HG03442 (cell line): ENCODE results near the gene EMILIN1.
A peak's percentile ranks its signal among the peaks of the same experiment; 100 is the strongest.

Experiments used
- ATAC-seq: cut with Tn5 transposase; IDR thresholded peaks from one replicate; pipeline ENCODE4 v1.9.1; 2021; ENCODE audit warnings: mild to moderate bottlenecking, moderate library complexity; ENCODE audit not compliant: unreplicated experiment

EMILIN1 gene

DNA sequence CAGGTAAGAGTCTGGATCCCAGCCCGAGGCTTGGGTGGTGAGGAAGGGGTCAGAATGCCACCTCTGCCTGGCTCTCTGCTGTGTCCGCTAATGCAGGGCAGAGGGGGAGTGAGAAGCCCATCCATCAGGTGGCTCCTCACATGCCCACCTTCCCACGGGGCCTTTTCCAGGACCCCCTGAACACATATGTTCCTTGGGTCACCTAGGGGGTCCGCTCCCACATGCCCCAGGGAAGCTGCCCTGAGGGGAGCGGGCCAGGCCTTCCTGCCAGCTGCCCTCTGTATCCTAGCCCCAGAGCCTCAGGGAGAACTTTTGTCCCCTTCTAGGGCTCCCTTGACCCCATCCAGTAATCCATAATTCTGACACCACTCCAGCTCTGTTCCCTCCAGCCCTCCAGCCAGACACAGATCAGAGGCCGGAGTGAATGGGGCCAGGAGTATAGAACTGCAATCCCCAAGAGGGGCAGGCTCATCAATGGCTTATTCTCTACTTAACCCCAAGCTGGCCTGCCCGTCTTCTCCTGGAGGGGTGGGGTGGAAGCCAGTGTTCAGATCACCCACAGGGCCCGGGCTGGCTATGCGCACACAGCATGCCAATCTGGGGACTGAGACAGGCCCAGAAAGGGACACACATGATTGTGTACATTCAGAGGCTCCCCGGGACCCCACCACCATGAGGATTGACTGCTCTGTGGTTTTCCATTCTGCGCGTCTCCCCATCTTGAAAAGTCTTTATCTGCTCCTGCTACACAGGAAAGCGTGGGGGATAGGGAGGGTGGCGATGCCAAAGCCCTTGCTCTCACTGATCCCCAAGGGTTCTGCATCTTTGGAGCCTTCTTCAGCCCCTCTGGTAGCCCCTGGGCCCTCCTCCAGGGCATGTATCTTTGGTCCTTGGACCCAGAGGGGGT lies 1.1 kb downstream of the EMILIN1 start:
- ATAC-seq = no peak

DNA sequence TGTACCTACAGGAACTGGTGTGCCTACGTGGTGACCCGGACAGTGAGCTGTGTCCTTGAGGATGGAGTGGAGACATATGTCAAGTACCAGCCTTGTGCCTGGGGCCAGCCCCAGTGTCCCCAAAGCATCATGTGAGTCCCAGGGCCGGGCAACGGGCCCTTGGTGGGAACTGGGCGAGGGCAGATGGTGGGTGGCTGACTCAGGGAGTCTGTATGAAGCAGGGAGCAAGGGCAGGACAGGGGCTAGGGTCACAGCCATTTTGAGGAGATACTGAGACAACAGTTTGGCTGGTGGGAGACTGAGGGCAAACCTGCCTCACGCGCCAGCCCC lies 1.7 kb downstream of the EMILIN1 start:
- no peak for ATAC-seq

- no peak for ATAC-seq
Measured at GRCh38 chr2:27080603-27080936, 2.2 kb downstream of the EMILIN1 start.

DNA sequence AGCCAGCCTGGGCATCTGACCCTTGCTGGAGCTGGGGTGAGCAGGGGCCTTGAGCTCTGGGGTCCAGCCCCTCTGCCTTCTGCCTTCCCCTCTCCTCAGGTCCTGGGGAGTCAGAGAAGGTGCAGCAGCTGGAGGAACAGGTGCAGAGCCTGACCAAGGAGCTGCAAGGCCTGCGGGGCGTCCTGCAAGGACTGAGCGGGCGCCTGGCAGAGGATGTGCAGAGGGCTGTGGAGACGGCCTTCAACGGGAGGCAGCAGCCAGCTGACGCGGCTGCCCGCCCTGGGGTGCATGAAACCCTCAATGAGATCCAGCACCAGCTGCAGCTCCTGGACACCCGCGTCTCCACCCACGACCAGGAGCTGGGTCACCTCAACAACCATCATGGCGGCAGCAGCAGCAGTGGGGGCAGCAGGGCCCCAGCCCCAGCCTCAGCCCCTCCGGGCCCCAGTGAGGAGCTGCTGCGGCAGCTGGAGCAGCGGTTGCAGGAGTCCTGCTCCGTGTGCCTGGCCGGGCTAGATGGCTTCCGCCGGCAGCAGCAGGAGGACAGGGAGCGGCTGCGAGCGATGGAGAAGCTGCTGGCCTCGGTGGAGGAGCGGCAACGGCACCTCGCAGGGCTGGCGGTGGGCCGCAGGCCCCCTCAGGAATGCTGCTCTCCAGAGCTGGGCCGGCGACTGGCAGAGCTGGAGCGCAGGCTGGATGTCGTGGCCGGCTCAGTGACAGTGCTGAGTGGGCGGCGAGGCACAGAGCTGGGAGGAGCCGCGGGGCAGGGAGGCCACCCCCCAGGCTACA lies 3.8 kb downstream of the EMILIN1 start:
- no peak for ATAC-seq

DNA sequence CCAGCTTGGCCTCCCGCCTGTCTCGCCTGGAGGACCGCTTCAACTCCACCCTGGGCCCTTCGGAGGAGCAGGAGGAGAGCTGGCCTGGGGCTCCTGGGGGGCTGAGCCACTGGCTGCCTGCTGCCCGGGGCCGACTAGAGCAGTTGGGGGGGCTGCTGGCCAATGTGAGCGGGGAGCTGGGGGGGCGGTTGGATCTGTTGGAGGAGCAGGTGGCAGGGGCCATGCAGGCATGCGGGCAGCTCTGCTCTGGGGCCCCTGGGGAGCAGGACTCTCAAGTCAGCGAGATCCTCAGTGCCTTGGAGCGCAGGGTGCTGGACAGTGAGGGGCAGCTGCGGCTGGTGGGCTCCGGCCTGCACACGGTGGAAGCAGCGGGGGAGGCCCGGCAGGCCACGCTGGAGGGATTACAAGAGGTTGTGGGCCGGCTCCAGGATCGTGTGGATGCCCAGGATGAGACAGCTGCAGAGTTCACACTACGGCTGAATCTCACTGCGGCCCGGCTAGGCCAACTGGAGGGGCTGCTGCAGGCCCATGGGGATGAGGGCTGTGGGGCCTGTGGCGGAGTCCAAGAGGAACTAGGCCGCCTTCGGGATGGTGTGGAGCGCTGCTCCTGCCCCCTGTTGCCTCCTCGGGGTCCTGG lies 4.5 kb downstream of the EMILIN1 start:
- no peak for ATAC-seq

- no peak for ATAC-seq
Measured at GRCh38 chr2:27083410-27084296, 5.2 kb downstream of the EMILIN1 start.

GRCh38 chr2:27084297-27085061 lies 6.1 kb downstream of the EMILIN1 start:
- no peak for ATAC-seq

DNA sequence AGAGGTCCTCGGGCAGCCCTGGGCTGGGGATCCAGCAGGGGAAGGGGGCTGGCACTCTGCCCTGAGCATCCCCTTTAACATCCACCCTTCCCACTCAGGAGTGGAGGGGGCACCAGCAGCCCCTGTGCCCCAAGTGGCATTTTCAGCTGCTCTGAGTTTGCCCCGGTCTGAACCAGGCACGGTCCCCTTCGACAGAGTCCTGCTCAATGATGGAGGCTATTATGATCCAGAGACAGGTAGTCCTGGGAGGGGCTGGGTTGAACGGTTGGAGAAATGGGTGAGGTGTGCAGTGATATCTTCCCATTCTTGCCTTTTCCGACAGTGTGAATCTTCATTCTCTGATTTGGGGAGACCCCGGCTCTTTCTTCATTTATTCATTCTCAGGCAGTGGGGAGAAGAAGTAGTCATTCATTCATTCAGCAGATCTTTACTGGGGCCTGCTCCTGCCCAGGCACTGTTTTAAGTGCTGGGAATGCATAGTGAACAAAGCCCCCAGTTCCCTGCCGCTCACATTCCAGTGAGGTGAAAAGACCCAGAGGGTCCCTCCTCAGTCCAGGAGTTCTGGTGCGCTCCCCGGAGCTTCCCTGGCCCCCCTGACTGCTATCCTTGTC lies 6.8 kb downstream of the EMILIN1 start:
- no peak for ATAC-seq

DNA sequence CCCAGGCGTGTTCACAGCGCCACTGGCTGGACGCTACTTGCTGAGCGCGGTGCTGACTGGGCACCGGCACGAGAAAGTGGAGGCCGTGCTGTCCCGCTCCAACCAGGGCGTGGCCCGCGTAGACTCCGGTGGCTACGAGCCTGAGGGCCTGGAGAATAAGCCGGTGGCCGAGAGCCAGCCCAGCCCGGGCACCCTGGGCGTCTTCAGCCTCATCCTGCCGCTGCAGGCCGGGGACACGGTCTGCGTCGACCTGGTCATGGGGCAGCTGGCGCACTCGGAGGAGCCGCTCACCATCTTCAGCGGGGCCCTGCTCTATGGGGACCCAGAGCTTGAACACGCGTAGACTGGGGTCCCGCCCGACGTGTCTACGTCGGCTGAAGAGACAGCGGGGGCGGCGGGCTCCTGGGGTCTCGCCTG lies 7.3 kb downstream of the EMILIN1 start:
- peak; percentile 3 for ATAC-seq

DNA sequence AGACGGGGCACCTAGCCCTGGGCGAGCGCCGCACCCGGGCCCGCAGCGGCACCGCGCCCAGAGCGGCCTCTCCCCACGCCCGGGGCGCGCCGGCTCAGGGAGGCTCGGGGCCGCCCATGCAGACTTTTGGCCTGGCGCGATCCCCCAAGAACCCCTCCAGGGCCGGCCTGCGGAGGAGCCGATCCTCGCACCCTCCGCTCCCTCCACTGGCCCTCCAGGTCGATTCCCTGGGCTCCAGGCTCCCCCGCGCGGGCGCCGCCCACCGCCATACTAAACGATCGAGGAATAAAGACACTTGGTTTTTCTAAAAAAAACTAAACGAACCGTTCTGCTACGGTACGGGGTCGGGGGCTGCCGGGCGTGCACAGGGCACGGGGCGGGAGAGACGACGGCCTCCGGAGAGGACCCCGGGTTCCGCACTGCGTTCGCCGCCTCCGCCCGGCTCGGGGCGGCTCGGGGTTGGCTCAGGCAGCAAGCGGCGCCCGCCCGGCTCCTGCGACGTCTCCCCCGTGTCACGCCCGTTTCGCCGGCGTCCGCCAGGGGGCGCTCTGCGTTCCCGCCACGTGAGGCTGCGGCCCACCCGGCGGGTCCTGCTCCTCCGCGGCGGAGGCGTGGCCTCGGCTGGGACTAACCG lies 7.8 kb downstream of the EMILIN1 start:
- peak; percentile 79 for ATAC-seq

- ATAC-seq = no peak
Measured at GRCh38 chr2:27086724-27087593, 8.5 kb downstream of the EMILIN1 start, which contains the start of gene KHK. Gene KHK (plus strand): TSS chr2:27086772. CDS start chr2:27087260, 488 bp downstream.

GRCh38 chr2:27087823-27088410 lies 9.5 kb downstream of the EMILIN1 start:
- no peak for ATAC-seq

DNA sequence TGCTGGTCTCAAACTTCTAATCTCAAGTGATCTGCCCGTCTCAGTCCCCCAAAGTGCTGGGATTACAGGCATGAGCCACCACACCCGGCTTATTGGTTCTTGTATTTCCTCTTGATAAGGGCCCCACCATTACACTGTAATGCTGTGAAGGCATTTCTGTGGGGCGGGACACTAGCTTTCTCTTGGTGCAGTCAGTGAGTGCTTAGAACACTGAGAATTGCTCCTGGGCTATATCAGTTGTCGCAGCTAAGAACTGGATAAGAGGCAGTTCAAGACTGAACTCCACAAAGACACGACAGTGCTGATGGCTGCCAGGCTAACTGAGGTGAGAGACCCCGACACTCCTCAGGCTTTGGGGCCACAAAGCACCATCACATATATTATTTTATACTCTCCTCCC lies 10.2 kb downstream of the EMILIN1 start:
- ATAC-seq = no peak

- no peak for ATAC-seq
Measured at GRCh38 chr2:27089111-27089954, 10.9 kb downstream of the EMILIN1 start.

- ATAC-seq = no peak
Measured at GRCh38 chr2:27091746-27092695, 13.6 kb downstream of the EMILIN1 start.
